OCI-LY7 (cell line): ENCODE data around the gene HLCS.

ENCODE experiments used
- CTCF ChIP-seq: fragments of 200-600 bp; sonication (generic); conservative IDR thresholded peaks from 2 replicates; pipeline ENCODE4 v1.5.1; 2014; ENCODE audit warnings: mild to moderate bottlenecking, antibody characterized with exemption, low read length, moderate library complexity, mixed read lengths
- EZH2phosphoT487 ChIP-seq: fragments of 200-600 bp; sonication (generic); IDR thresholded peaks from 2 replicates; pipeline ENCODE4 v1.6.1; 2018; ENCODE audit warnings: low read depth, borderline replicate concordance, mild to moderate bottlenecking, mixed run types, antibody characterized with exemption, low read length, moderate library complexity, mixed read lengths

- no peak for TF ChIP-seq CTCF
- TF ChIP-seq EZH2phosphoT487: no peak
These were observed 19.5 kb upstream of the HLCS start for GRCh38 chr21:36985751-36986594.
